HepG2 (cell line): ENCODE measurements around the gene TNP2. TPM values are rescaled to one million over a fixed set of nuclear protein-coding genes. Genes with fewer than 3 reads are reported as not detected.

Source experiments
- ATAC-seq: fragments of 200-7000 bp; cut with Tn5 transposase; 3 replicates; pipeline ENCODE4 v1.9.1; 2020; ENCODE audit warnings: mild to moderate bottlenecking, moderate library complexity
- BruUV-seq: library from RNA; stranded (reverse); fragments of 400-500 nt; replicated peaks from 2 replicates; lab custom pipeline; 2021; lab: Mats Ljungman, UMichigan
- CTCF ChIA-PET: fragments of 300-600 bp; formaldehyde crosslinking; extraction: SDS; loops from one replicate; lab custom pipeline; 2021; ENCODE audit warnings: low total read pairs, inconsistent platforms, low intra/inter-chr PET ratio; lab: Yijun Ruan, JAX
- POLR2A ChIA-PET: fragments of 350-600 bp; sonication (Branson Sonifier 250); formaldehyde crosslinking; loops from one replicate; lab custom pipeline; 2020; ENCODE audit warnings: antibody characterized with exemption, inconsistent platforms; lab: Yijun Ruan, JAX
- DNase-seq: peaks from one replicate; pipeline ENCODE4 v3.0.0-alpha.2; 2015; ENCODE audit warnings: low spot score
- FAIRE-seq: peaks from 3 replicates; lab custom pipeline; 2011; peaks lifted over from hg19 to GRCh38; lab: Jason Lieb, UNC
- H2AFZ ChIP-seq: one replicate; pipeline ENCODE4 v1.6.1; 2011; ENCODE audit warnings: low read length, inconsistent platforms
- H3K27ac ChIP-seq: fragments of 300-600 bp; 3 replicates; pipeline ENCODE4 v1.8.0; 2011; ENCODE audit warnings: mixed run types, mild to moderate bottlenecking, mixed read lengths, low read length, inconsistent platforms; ENCODE audit not compliant: insufficient read depth; ENCODE audit errors: extremely low read length
- H3K27me3 ChIP-seq, 2 experiments: fragments of 200-600 bp in 1 of 2; 2 replicates in 1 of 2; 3 replicates in 1 of 2; pipeline versions ENCODE4 v1.6.0 to v1.8.0; 2011; ENCODE audit warnings: low read length in 2 of 2, mild to moderate bottlenecking in 2 of 2, moderate library complexity in 2 of 2, inconsistent platforms in 1 of 2; ENCODE audit not compliant: insufficient read depth in 2 of 2, control insufficient read depth in 1 of 2
- H3K36me3 ChIP-seq, 2 experiments: fragments of 200-600 bp in 1 of 2; replicated peaks in 1 of 2; 2 replicates in 1 of 2; 3 replicates in 1 of 2; pipeline versions ENCODE4 v1.5.1 to v1.8.0; 2011; ENCODE audit warnings: low read length in 2 of 2, inconsistent platforms in 1 of 2; ENCODE audit not compliant: insufficient read depth in 2 of 2, control insufficient read depth in 1 of 2
- H3K4me1 ChIP-seq: 2 replicates; pipeline ENCODE4 v1.5.1; 2012; ENCODE audit warnings: low read length, inconsistent platforms; ENCODE audit not compliant: insufficient read depth
- H3K4me2 ChIP-seq: 2 replicates; pipeline ENCODE4 v1.6.0; 2011; ENCODE audit warnings: low read depth, low read length, inconsistent platforms
- H3K4me3 ChIP-seq, 3 experiments: fragments of 200-600 bp in 1 of 3; sonication (generic), shearing (Covaris generic) in 1 of 3; replicated peaks in 1 of 3; 2 replicates each; pipeline ENCODE4 v1.5.1; 2011 to 2016; ENCODE audit warnings: low read length in 3 of 3, inconsistent platforms in 2 of 3, low read depth in 2 of 3, mild to moderate bottlenecking in 2 of 3, control low read depth in 1 of 3, mixed read lengths in 1 of 3; ENCODE audit not compliant: insufficient read depth in 1 of 3
- H3K79me2 ChIP-seq: one replicate; pipeline ENCODE4 v1.6.1; 2011; ENCODE audit warnings: low read length, inconsistent platforms; ENCODE audit not compliant: insufficient read depth
- H3K9ac ChIP-seq: 2 replicates; pipeline ENCODE4 v1.6.0; 2011; ENCODE audit warnings: mild to moderate bottlenecking, low read depth, low read length, inconsistent platforms; ENCODE audit not compliant: insufficient read depth
- H3K9me3 ChIP-seq: 2 replicates; pipeline ENCODE4 v1.5.1; 2012; ENCODE audit warnings: mild to moderate bottlenecking, low read length
- H4K20me1 ChIP-seq: 2 replicates; pipeline ENCODE4 v1.6.0; 2011; ENCODE audit warnings: inconsistent platforms, mild to moderate bottlenecking, low read length, moderate library complexity; ENCODE audit not compliant: insufficient read depth
- BCL6 ChIP-seq: IDR thresholded peaks from 2 replicates; pipeline ENCODE4 v1.6.1; 2016; ENCODE audit warnings: missing genetic modification reagents, missing compliant biosample characterization
- GPBP1L1 ChIP-seq: sonication (generic); formaldehyde crosslinking; IDR thresholded peaks from 2 replicates; pipeline ENCODE4 v1.5.0; 2020; ENCODE audit warnings: mild to moderate bottlenecking, missing genetic modification reagents
- MATR3 ChIP-seq: sonication (generic); formaldehyde crosslinking; IDR thresholded peaks from 2 replicates; pipeline ENCODE4 v1.4.0; 2020; ENCODE audit warnings: missing genetic modification reagents
- MXD1 ChIP-seq: sonication (generic); formaldehyde crosslinking; IDR thresholded peaks from 2 replicates; pipeline ENCODE4 v1.4.0; 2020; ENCODE audit warnings: mild to moderate bottlenecking, missing genetic modification reagents
- NR2F6 ChIP-seq, 2 experiments: IDR thresholded peaks; 2 replicates each; pipeline ENCODE4 v1.6.1; 2016; ENCODE audit warnings: antibody characterized with exemption in 1 of 2, mild to moderate bottlenecking in 1 of 2
- RXRA ChIP-seq: sonication (generic); formaldehyde crosslinking; IDR thresholded peaks from 2 replicates; pipeline ENCODE4 v1.5.1; 2020; ENCODE audit warnings: missing genetic modification reagents
- SAP130 ChIP-seq: IDR thresholded peaks from 2 replicates; pipeline ENCODE4 v1.6.1; 2016; ENCODE audit warnings: low read depth
- SMARCE1 ChIP-seq: fragments of 450-650 bp; IDR thresholded peaks from 2 replicates; pipeline ENCODE4 v1.6.1; 2017; ENCODE audit warnings: borderline replicate concordance
- SOX6 ChIP-seq, 2 experiments: fragments of 450-650 bp in 1 of 2; sonication (generic) in 1 of 2; formaldehyde crosslinking in 1 of 2; IDR thresholded peaks; 2 replicates each; pipeline versions ENCODE4 v1.4.0 to v1.6.1; 2017 to 2020; ENCODE audit warnings: antibody characterized with exemption in 1 of 2, mild to moderate bottlenecking in 1 of 2, missing genetic modification reagents in 1 of 2
- ZBTB25 ChIP-seq: IDR thresholded peaks from 2 replicates; pipeline ENCODE4 v1.6.1; 2018; ENCODE audit warnings: missing genetic modification reagents
- ZBTB44 ChIP-seq: sonication (generic); formaldehyde crosslinking; IDR thresholded peaks from 2 replicates; pipeline ENCODE4 v1.4.0; 2020; ENCODE audit warnings: missing genetic modification reagents
- ZMYM3 ChIP-seq: sonication (generic); formaldehyde crosslinking; IDR thresholded peaks from 2 replicates; pipeline ENCODE4 v1.5.1; 2020; ENCODE audit warnings: mild to moderate bottlenecking, missing genetic modification reagents
- ZNF451 ChIP-seq: sonication (generic); formaldehyde crosslinking; IDR thresholded peaks from 2 replicates; pipeline ENCODE4 v1.5.0; 2020; ENCODE audit warnings: mild to moderate bottlenecking, missing genetic modification reagents
- ZNF672 ChIP-seq: sonication (generic); formaldehyde crosslinking; IDR thresholded peaks from 2 replicates; pipeline ENCODE4 v1.8.1; 2022; ENCODE audit warnings: missing genetic modification reagents
- ZNF770 ChIP-seq: sonication (generic); formaldehyde crosslinking; IDR thresholded peaks from 2 replicates; pipeline ENCODE4 v1.5.0; 2020; ENCODE audit warnings: mild to moderate bottlenecking, missing genetic modification reagents
- WGBS: methylation state at CpG from one replicate; pipeline ENCODE4 v1.1.6; 2017; ENCODE audit warnings: low lambda C conversion rate; 5-methylcytosine and 5-hydroxymethylcytosine counted together
- in situ Hi-C: cut with HindIII; loops from 2 replicates; pipeline ENCODE4 v1.10.0; 2017; ENCODE audit warnings: low pct_unique_long_range_greater_than_20kb; ENCODE audit not compliant: extremely low pct_ligation_motif_present
- intact Hi-C: fragments of 100-400 bp; cut with micrococcal nuclease; formaldehyde crosslinking; loops from one replicate; pipeline ENCODE4 v1.10.0; 2022; ENCODE audit not compliant: unreplicated experiment
- polyA plus RNA-seq, 8 experiments: library from polyadenylated mRNA; depleted of rRNA in 3 of 8; stranded (reverse) in 7 of 8; unstranded in 1 of 8; fragments of >200 nt; fragmentation: Illumina TruSeq in 4 of 8; extraction: Trizol in 4 of 8; gene quantifications; 2 replicates each; pipeline versions ENCODE4 v1.2.1 to v1.2.3, GENCODE V29; 2011 to 2016; ENCODE audit warnings: low read depth in 4 of 8, missing spikeins in 1 of 8, mixed read lengths in 1 of 8; ENCODE audit not compliant: insufficient read depth in 1 of 8
- total RNA-seq, 5 experiments: library from RNA; depleted of rRNA; stranded (reverse); fragments of >200 nt; fragmentation: Illumina TruSeq; extraction: Trizol; gene quantifications; 2 replicates each; pipeline ENCODE4 v1.2.3, GENCODE V29; 2016; ENCODE audit warnings: low read depth in 1 of 5

The TNP2 gene
- total and polyA plus RNA-seq, 2 of the 13 experiments (the other 11 are each of a cell fraction or from before 2014, with no cell fraction given), result not detected

GRCh38 chr16:11292076-11292748, 23.1 kb upstream of the TNP2 start:
- no TSS peak for BruUV-seq
- no peak for TF ChIP-seq ZNF672 (CRISPR knock-in tag)
- no peak for TF ChIP-seq SMARCE1
- no peak for TF ChIP-seq MXD1 (CRISPR knock-in tag)
- TF ChIP-seq ZBTB44, result no peak
- TF ChIP-seq SAP130 (CRISPR knock-in tag), result peak; percentile 31
- no peak for TF ChIP-seq BCL6 (CRISPR knock-in tag)
- TF ChIP-seq ZBTB25, result no peak
- TF ChIP-seq NR2F6 (IDR thresholded peaks at IDR 0.05), result peak; percentile 88
- TF ChIP-seq NR2F6 (CRISPR knock-in tag; IDR thresholded peaks at IDR 0.05), result peak; percentile 93
- TF ChIP-seq ZMYM3, result peak; percentile 12; the same call in 1 of the 2 replicates
- 0 out of 2 replicates have a peak, but pooled peaks have one; percentile 7 for TF ChIP-seq ZNF770 (CRISPR knock-in tag)
- no peak for TF ChIP-seq GPBP1L1 (CRISPR knock-in tag)
- TF ChIP-seq RXRA (CRISPR knock-in tag), result no peak; the same call in 1 of the 2 replicates
- no peak for TF ChIP-seq MATR3
- TF ChIP-seq SOX6 (IDR thresholded peaks at IDR 0.05), result no peak
- TF ChIP-seq SOX6 (CRISPR knock-in tag; IDR thresholded peaks at IDR 0.05), result 0 out of 2 replicates have a peak, but pooled peaks have one; percentile 4
- TF ChIP-seq ZNF451 (CRISPR knock-in tag), result no peak

More at GRCh38 chr16:11292076-11292748, 23.1 kb upstream of the TNP2 start:
- Histone ChIP-seq H3K9me3 (no peaks in the 10 kb centered on the region), H3K4me3 (no peak overlapping the region), H3K27ac (no peak overlapping the region), H3K4me2 (peak overlapping the region; percentile 20; the same call in 1 of the 2 replicates), H3K4me1 (peaks cover 91% of the 10 kb centered on the region), H3K9ac (no peak overlapping the region), H3K27me3 (no peaks in the 10 kb centered on the region), H3K79me2 (no peaks in the 10 kb centered on the region), H2AFZ (no peak overlapping the region), H4K20me1 (no peaks in the 10 kb centered on the region), H3K36me3 (no peaks in the 10 kb centered on the region)
- CTCF ChIA-PET, result no interaction called here
- 59% methylated on average over 7 of the region's 7 CpGs for WGBS
- no peak for ATAC-seq
- FAIRE-seq, result no peak
- in situ Hi-C loops (no loop called here), intact Hi-C loops (no loop called here)
- POLR2A ChIA-PET, result interaction anchor here (0.6 to 2.2 kb wide), 8 partner anchors 9 to 353 kb away, joined by 3 to 11 read pairs (median 5); partner anchors contain the start of gene SOCS1
- no peak for DNase-seq
